Stimulated activated CD8-positive, alpha-beta memory T cell treated with anti-CD3 and anti-CD28 coated beads, Interleukin-4, amount 100 ng/mL, for 48 hours (primary cell): ENCODE data around the gene EGFL7.

Source experiments
- DNase-seq: peaks from one replicate; pipeline ENCODE4 v3.0.0-alpha.2; 2020

The EGFL7 gene

GRCh38 chr9:136645352-136645902 lies 17.3 kb upstream of the EGFL7 start:
- no peak for DNase-seq

GRCh38 chr9:136645903-136646754 lies 16.6 kb upstream of the EGFL7 start:
- no peak for DNase-seq

GRCh38 chr9:136646827-136647711 lies 15.6 kb upstream of the EGFL7 start:
- no peak for DNase-seq

GRCh38 chr9:136648751-136649150 lies 14.0 kb upstream of the EGFL7 start:
- DNase-seq = no peak

GRCh38 chr9:136650021-136650420 lies 12.7 kb upstream of the EGFL7 start:
- DNase-seq = no peak

- no peak for DNase-seq
These were observed 12.1 kb upstream of the EGFL7 start for GRCh38 chr9:136650648-136651047.

- no peak for DNase-seq
These were observed 10.9 kb upstream of the EGFL7 start for GRCh38 chr9:136651860-136652259.

- no peak for DNase-seq
These were observed 9.2 kb upstream of the EGFL7 start for GRCh38 chr9:136653323-136654079.

GRCh38 chr9:136654820-136655535 lies 7.7 kb upstream of the EGFL7 start:
- no peak for DNase-seq

- DNase-seq = no peak
These were observed 7.1 kb upstream of the EGFL7 start for GRCh38 chr9:136655536-136656182.

GRCh38 chr9:136656183-136656738 lies 6.5 kb upstream of the EGFL7 start:
- no peak for DNase-seq

- no peak for DNase-seq
These were observed 5.7 kb upstream of the EGFL7 start for GRCh38 chr9:136656795-136657611.

- no peak for DNase-seq
These were observed 4.5 kb upstream of the EGFL7 start for GRCh38 chr9:136657974-136658848.

GRCh38 chr9:136658849-136659535 lies 3.7 kb upstream of the EGFL7 start:
- no peak for DNase-seq

- DNase-seq = no peak
These were observed 2.6 kb upstream of the EGFL7 start for GRCh38 chr9:136659861-136660784.

GRCh38 chr9:136660971-136661550 lies 1.7 kb upstream of the EGFL7 start:
- no peak for DNase-seq
